ENCODE data around the gene SFMBT1.

Gene SFMBT1

GRCh38 chr3:52967398-52967797, 78.5 kb downstream of the SFMBT1 start:
- TF ChIP-seq SIN3A (IDR thresholded peaks at IDR 0.05; ENCODE audit: borderline replicate concordance, insufficient read depth, low read length) (no peak), FOXP2 (optimal IDR thresholded peaks at IDR 0.05; ENCODE audit: borderline replicate concordance, extremely low read depth, extremely low read length, insufficient read depth) (no peak), REST (IDR thresholded peaks at IDR 0.05; ENCODE audit: insufficient read depth in 1 of 2, low read depth in 2 of 2, low read length in 2 of 2) (no peak), POLR2AphosphoS5 (IDR thresholded peaks at IDR 0.05; ENCODE audit: low read depth, low read length) (no peak), TAF1 (IDR thresholded peaks at IDR 0.05; ENCODE audit: borderline replicate concordance, insufficient read depth, low read length) (no peak)

- no peak for TF ChIP-seq FOXP2 (optimal IDR thresholded peaks at IDR 0.05; ENCODE audit: borderline replicate concordance, extremely low read depth, extremely low read length, insufficient read depth)
- no peak for TF ChIP-seq REST (IDR thresholded peaks at IDR 0.05; ENCODE audit: insufficient read depth in 1 of 2, low read depth in 2 of 2, low read length in 2 of 2)
- TF ChIP-seq POLR2AphosphoS5 (IDR thresholded peaks at IDR 0.05; ENCODE audit: low read depth, low read length): no peak
- no peak for TF ChIP-seq SIN3A (IDR thresholded peaks at IDR 0.05; ENCODE audit: borderline replicate concordance, insufficient read depth, low read length)
- TF ChIP-seq TAF1 (IDR thresholded peaks at IDR 0.05; ENCODE audit: borderline replicate concordance, insufficient read depth, low read length): no peak
Measured at GRCh38 chr3:52962160-52962559, 83.7 kb downstream of the SFMBT1 start.

GRCh38 chr3:52959773-52960172, 86.1 kb downstream of the SFMBT1 start:
- TF ChIP-seq TAF1 (IDR thresholded peaks at IDR 0.05; ENCODE audit: borderline replicate concordance, insufficient read depth, low read length) (no peak), REST (IDR thresholded peaks at IDR 0.05; ENCODE audit: insufficient read depth in 1 of 2, low read depth in 2 of 2, low read length in 2 of 2) (no peak), SIN3A (IDR thresholded peaks at IDR 0.05; ENCODE audit: borderline replicate concordance, insufficient read depth, low read length) (no peak), POLR2AphosphoS5 (IDR thresholded peaks at IDR 0.05; ENCODE audit: low read depth, low read length) (no peak), FOXP2 (optimal IDR thresholded peaks at IDR 0.05; ENCODE audit: borderline replicate concordance, extremely low read depth, extremely low read length, insufficient read depth) (no peak)

- no peak for TF ChIP-seq SIN3A (IDR thresholded peaks at IDR 0.05; ENCODE audit: borderline replicate concordance, insufficient read depth, low read length)
- no peak for TF ChIP-seq TAF1 (IDR thresholded peaks at IDR 0.05; ENCODE audit: borderline replicate concordance, insufficient read depth, low read length)
- no peak for TF ChIP-seq REST (IDR thresholded peaks at IDR 0.05; ENCODE audit: insufficient read depth in 1 of 2, low read depth in 2 of 2, low read length in 2 of 2)
- TF ChIP-seq POLR2AphosphoS5 (IDR thresholded peaks at IDR 0.05; ENCODE audit: low read depth, low read length): no peak
- TF ChIP-seq FOXP2 (optimal IDR thresholded peaks at IDR 0.05; ENCODE audit: borderline replicate concordance, extremely low read depth, extremely low read length, insufficient read depth): no peak
Measured at GRCh38 chr3:52939600-52939999, 106.3 kb downstream of the SFMBT1 start.

Measured in PFSK-1 (cell line).